ENCODE data around the gene UBE2D4.

UBE2D4 gene

DNA sequence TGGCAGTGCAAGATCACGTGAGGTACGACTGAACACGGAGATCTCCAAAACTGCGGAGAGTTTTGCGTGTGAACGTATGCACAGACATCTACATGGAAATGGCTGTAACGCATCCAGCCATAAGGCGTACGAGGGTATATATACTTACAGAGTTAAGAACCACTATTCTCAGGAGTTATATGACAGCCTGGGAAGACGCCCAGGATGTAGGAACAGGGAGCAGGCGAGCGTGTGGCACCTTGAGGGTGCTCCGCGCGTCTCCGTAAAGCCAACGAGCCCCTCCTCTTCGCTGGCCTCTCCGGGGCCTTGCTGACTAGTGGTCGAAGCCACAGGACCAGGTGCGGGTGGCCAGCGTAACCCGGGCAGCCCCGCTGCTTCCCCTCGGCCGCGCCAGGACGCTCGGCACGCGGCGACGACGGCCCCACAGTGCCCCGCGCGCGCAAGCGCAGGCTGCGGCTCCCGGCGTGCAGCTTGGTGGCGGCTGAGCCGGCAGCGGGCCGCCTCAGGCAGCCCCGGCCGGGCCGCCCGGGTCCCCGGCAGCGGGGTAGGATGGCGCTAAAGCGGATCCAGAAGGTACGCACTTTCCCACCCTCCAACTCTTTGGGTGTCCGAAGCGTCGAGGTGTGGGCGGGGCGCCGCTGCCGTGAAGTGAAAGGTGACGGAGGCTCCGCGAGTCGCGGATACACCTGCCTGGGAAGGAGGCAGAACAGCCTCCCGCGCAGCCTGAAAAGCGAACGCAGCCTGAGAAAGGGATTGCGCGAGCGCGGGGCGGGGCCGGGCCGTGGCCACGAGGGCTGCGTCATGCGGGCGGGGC lies at the start of gene UBE2D4:
Gene UBE2D4 (plus strand): TSS at position 453 of the 814 bp plus-strand sequence. CDS start 97 bp downstream, at position 550.
- Mint-ChIP-seq H3K36me3 (ENCODE audit: low read depth) (peaks cover 7% of the 10 kb centered on the region), H3K4me1 (ENCODE audit: low read depth) (peaks cover 27% of the 10 kb centered on the region), H3K27ac (peak within 1 kb of the TSS; percentile 97), H3K27me3 (ENCODE audit: low read depth) (no peaks in the 10 kb centered on the region), H3K9me3 (no peaks in the 10 kb centered on the region), H3K4me3 (peak within 1 kb of the TSS; percentile 95)

GRCh38 chr7:43876976-43877745 lies 49.1 kb upstream of the UBE2D4 start:
- Mint-ChIP-seq H3K4me3 (no peak overlapping the region), H3K27me3 (ENCODE audit: low read depth) (no peaks in the 10 kb centered on the region), H3K36me3 (ENCODE audit: low read depth) (peaks cover 36% of the 10 kb centered on the region), H3K9me3 (no peaks in the 10 kb centered on the region), H3K27ac (no peak overlapping the region), H3K4me1 (ENCODE audit: low read depth) (peaks cover 2% of the 10 kb centered on the region)

GRCh38 chr7:43877968-43878864 lies 48.0 kb upstream of the UBE2D4 start:
- no peak overlapping the region for H3K27ac Mint-ChIP-seq
- H3K9me3 Mint-ChIP-seq = no peaks in the 10 kb centered on the region
- H3K36me3 Mint-ChIP-seq (ENCODE audit: low read depth) = peaks cover 37% of the 10 kb centered on the region
- H3K4me3 Mint-ChIP-seq = no peak overlapping the region
- peaks cover 2% of the 10 kb centered on the region for H3K4me1 Mint-ChIP-seq (ENCODE audit: low read depth)
- H3K27me3 Mint-ChIP-seq (ENCODE audit: low read depth) = no peaks in the 10 kb centered on the region

DNA sequence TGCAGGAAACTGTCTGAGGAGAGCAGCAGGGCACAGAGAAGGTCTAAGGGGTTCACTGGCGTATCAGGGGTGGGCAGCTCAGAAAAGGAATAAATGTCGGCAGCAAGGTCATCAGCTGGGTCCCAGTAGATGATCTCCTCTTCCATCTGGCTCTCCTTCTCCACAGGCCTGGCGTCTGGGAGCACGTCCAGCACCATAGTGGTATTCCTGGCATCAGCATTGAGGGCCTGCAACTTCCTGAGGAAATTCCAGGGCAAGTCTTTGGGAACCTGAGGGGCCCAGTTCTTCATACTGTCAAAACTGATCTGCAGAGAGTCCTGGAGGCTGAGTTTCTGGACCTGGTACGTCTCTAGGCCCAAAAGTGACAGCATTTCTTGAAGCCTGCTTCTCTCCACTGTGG lies 47.4 kb upstream of the UBE2D4 start:
- peaks cover 37% of the 10 kb centered on the region for H3K36me3 Mint-ChIP-seq (ENCODE audit: low read depth)
- H3K27ac Mint-ChIP-seq = no peak overlapping the region
- H3K27me3 Mint-ChIP-seq (ENCODE audit: low read depth) = no peaks in the 10 kb centered on the region

DNA sequence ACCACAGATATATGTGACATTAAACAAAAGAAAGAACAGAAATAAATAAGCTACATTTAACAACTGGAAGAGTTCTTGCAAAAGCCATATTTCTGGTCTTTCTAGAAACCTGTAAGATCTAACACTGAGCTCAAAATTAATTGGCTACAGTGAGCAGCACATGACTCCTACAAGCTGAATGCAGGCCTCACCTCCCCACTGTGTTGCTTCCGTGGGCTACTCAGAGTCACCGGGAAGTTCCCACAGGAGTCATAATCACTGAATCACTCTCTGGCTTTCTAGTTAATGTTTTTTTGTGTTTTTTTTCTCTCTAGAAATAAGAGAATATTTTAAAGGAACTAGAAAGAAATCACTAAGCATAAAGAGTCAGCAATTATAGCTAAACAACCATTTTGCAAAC lies 46.8 kb upstream of the UBE2D4 start:
- H3K9me3 Mint-ChIP-seq = no peaks in the 10 kb centered on the region
- no peak overlapping the region for H3K4me3 Mint-ChIP-seq
- no peaks in the 10 kb centered on the region for H3K27me3 Mint-ChIP-seq (ENCODE audit: low read depth)
- H3K4me1 Mint-ChIP-seq (ENCODE audit: low read depth) = peaks cover 2% of the 10 kb centered on the region
- H3K36me3 Mint-ChIP-seq (ENCODE audit: low read depth) = peaks cover 42% of the 10 kb centered on the region
- no peak overlapping the region for H3K27ac Mint-ChIP-seq

More for the DNA sequence above, 47.4 kb upstream of the UBE2D4 start:
- H3K9me3 Mint-ChIP-seq = no peaks in the 10 kb centered on the region
- H3K4me1 Mint-ChIP-seq (ENCODE audit: low read depth) = peaks cover 2% of the 10 kb centered on the region
- no peak overlapping the region for H3K4me3 Mint-ChIP-seq

- H3K27me3 Mint-ChIP-seq (ENCODE audit: low read depth) = no peaks in the 10 kb centered on the region
- no peak overlapping the region for H3K4me3 Mint-ChIP-seq
- peaks cover 39% of the 10 kb centered on the region for H3K36me3 Mint-ChIP-seq (ENCODE audit: low read depth)
- H3K27ac Mint-ChIP-seq = no peak overlapping the region
- H3K4me1 Mint-ChIP-seq (ENCODE audit: low read depth) = peaks cover 2% of the 10 kb centered on the region
- no peaks in the 10 kb centered on the region for H3K9me3 Mint-ChIP-seq
Observed at GRCh38 chr7:43880596-43880995, 45.6 kb upstream of the UBE2D4 start.

- H3K36me3 Mint-ChIP-seq (ENCODE audit: low read depth) = peaks cover 26% of the 10 kb centered on the region
- no peaks in the 10 kb centered on the region for H3K4me1 Mint-ChIP-seq (ENCODE audit: low read depth)
- no peaks in the 10 kb centered on the region for H3K9me3 Mint-ChIP-seq
- H3K27ac Mint-ChIP-seq = no peak overlapping the region
- H3K4me3 Mint-ChIP-seq = no peak overlapping the region
- no peaks in the 10 kb centered on the region for H3K27me3 Mint-ChIP-seq (ENCODE audit: low read depth)
Observed at GRCh38 chr7:43884209-43884608, 42.0 kb upstream of the UBE2D4 start.

DNA sequence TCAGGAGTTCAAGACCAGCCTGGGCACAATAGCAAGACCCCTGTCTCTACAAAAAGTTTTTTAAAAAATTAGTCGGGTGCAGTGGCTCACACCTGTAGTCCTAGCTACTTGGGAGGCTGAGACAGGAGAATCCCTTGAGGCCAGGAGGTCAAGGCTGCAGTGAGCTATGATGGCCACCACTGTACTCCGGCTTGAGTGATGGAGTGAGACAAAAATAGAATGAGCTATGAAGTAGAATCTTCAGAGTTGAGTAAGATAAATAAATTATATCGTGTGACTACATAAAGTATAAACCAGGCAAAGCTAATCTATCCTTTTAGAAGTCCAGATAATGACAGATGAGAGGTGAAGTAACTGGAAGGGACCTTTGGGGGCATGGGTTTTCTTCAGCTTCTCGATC lies 41.6 kb upstream of the UBE2D4 start:
- Mint-ChIP-seq H3K9me3 (no peaks in the 10 kb centered on the region), H3K4me3 (no peak overlapping the region), H3K27ac (no peak overlapping the region), H3K4me1 (ENCODE audit: low read depth) (no peaks in the 10 kb centered on the region), H3K27me3 (ENCODE audit: low read depth) (no peaks in the 10 kb centered on the region), H3K36me3 (ENCODE audit: low read depth) (peaks cover 26% of the 10 kb centered on the region)

- Mint-ChIP-seq H3K9me3 (no peaks in the 10 kb centered on the region), H3K36me3 (ENCODE audit: low read depth) (peaks cover 10% of the 10 kb centered on the region), H3K27ac (no peak overlapping the region), H3K4me1 (ENCODE audit: low read depth) (peaks cover 12% of the 10 kb centered on the region), H3K27me3 (ENCODE audit: low read depth) (no peaks in the 10 kb centered on the region), H3K4me3 (no peak overlapping the region)
Observed at GRCh38 chr7:43888993-43889945, 37.0 kb upstream of the UBE2D4 start.

DNA sequence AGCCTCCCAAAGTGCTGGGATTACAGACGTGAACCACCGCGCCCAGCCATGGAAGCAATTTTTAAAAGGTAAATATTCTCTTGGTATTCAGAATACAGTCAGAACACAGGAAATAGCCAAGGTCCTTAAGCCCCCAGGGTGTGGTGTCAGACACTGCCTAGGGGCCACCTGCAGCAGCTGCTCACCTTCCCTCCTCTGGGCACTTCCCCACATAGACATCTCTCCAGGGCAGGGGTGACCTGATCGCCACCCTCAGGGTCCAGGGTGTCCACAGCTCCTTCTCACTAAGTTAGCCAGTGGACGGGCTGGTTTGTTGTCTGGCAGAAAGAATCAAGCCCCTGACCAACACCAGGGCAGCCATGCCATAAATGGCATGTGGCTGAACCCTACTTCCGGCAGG lies 35.8 kb upstream of the UBE2D4 start:
- Mint-ChIP-seq H3K4me3 (no peak overlapping the region), H3K9me3 (no peaks in the 10 kb centered on the region), H3K27me3 (ENCODE audit: low read depth) (no peaks in the 10 kb centered on the region), H3K4me1 (ENCODE audit: low read depth) (peaks cover 12% of the 10 kb centered on the region), H3K27ac (no peak overlapping the region), H3K36me3 (ENCODE audit: low read depth) (peaks cover 6% of the 10 kb centered on the region)

DNA sequence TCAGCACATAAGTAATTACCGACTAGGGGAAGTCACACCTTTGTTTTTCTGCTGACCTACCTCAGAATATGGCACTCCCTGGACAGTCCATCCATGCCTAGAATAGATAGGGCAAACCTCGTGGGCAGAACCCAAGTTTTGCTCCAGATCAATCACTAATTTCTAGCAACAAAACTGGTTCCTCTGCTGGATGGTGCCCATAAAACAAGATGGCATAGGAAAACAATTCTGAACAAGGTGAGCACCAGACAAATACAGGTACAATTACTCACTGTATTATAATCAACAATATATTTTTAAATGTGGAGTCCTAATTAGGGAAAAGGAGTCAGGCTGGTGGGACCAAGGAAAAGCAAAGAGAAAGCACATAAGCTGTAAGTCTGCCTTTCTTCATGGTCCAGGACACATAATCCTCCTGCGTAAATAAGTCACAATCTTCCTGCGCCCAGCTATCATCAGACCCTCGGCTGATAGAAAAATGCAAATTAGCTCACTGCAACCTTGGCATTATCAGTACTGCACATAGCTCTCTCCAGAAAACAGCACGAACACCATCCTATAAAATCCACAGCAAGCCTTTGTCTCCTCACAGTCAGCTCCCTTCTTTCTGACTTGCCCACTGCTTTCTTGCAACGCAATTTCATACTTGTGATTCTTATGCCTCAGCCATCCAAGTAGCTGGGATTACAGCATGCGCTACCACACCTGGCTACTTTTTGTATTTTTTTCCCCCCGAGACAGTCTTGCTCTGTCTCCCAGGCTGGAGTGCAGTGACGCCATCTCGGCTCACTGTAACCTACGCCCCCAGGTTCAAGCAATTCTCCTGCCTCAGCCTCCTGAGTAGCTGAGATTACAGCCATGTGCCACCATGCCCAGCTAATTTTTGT lies 34.9 kb upstream of the UBE2D4 start:
- Mint-ChIP-seq H3K9me3 (no peaks in the 10 kb centered on the region), H3K4me3 (no peak overlapping the region), H3K36me3 (ENCODE audit: low read depth) (peaks cover 10% of the 10 kb centered on the region), H3K27ac (no peak overlapping the region), H3K27me3 (ENCODE audit: low read depth) (no peaks in the 10 kb centered on the region), H3K4me1 (ENCODE audit: low read depth) (peaks cover 13% of the 10 kb centered on the region)

DNA sequence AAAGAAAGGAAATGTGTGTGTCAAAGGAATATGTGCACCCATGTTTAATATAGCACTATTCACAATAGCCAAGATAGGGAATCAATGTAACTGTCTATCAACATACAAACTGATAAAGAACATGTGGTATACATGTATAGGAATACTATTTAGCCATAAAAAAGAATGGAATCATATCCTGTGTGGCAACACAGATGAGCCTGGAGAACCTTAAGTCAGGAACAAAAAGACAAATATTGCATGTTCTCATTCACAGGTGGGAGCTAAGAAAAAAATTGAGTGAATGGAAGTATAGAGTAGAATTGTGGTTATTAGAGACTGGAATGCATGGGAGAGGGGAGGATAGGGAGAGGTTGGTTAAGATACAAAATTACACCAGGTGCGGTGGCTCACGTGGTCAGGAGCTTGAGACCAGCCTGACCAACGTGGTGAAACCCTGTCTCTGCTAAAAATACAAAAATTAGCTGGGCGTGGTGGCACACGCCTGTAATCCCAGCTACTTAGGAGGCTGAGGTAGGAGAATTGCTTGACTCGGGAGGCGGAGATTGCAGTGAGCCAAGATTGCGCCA lies 30.3 kb upstream of the UBE2D4 start:
- H3K9me3 Mint-ChIP-seq = no peaks in the 10 kb centered on the region
- no peak overlapping the region for H3K27ac Mint-ChIP-seq
- H3K4me1 Mint-ChIP-seq (ENCODE audit: low read depth) = peaks cover 16% of the 10 kb centered on the region
- no peak overlapping the region for H3K4me3 Mint-ChIP-seq
- no peaks in the 10 kb centered on the region for H3K27me3 Mint-ChIP-seq (ENCODE audit: low read depth)
- peaks cover 10% of the 10 kb centered on the region for H3K36me3 Mint-ChIP-seq (ENCODE audit: low read depth)
